Smooth muscle cell (in vitro differentiated cells): ENCODE results near the gene SEPTIN8. TPM values are rescaled to one million over a fixed set of nuclear protein-coding genes. Genes with fewer than 3 reads are reported as not detected.

Experiments
- DNase-seq: peaks from one replicate; lab custom pipeline; 2025; ENCODE audit not compliant: unreplicated experiment; lab: John Stamatoyannopoulos, UW
- H2AFZ ChIP-seq: fragments of 200-600 bp; sonication (generic); 2 replicates; pipeline ENCODE4 v1.6.0; 2016; ENCODE audit warnings: antibody characterized with exemption, low read depth, mild to moderate bottlenecking
- H3F3A ChIP-seq: fragments of 200-600 bp; sonication (generic); 2 replicates; pipeline ENCODE4 v1.6.0; 2017; ENCODE audit warnings: antibody characterized with exemption, low read depth
- H3K27ac ChIP-seq: fragments of 200-600 bp; sonication (generic); 2 replicates; pipeline ENCODE4 v1.5.1; 2016; ENCODE audit warnings: low read depth, mild to moderate bottlenecking
- H3K27me3 ChIP-seq: fragments of 200-600 bp; sonication (generic); 2 replicates; pipeline ENCODE4 v1.6.1; 2016; ENCODE audit warnings: low read depth, mild to moderate bottlenecking
- H3K36me3 ChIP-seq: fragments of 200-600 bp; sonication (generic); 2 replicates; pipeline ENCODE4 v1.5.1; 2016; ENCODE audit warnings: low read depth
- H3K4me1 ChIP-seq: fragments of 200-600 bp; sonication (generic); 2 replicates; pipeline ENCODE4 v1.5.1; 2016; ENCODE audit warnings: low read depth
- H3K4me2 ChIP-seq: fragments of 200-600 bp; sonication (generic); 2 replicates; pipeline ENCODE4 v1.6.0; 2016; ENCODE audit warnings: mild to moderate bottlenecking
- H3K4me3 ChIP-seq: fragments of 200-600 bp; sonication (generic); 2 replicates; pipeline ENCODE4 v1.5.1; 2016; ENCODE audit warnings: mild to moderate bottlenecking
- H3K79me2 ChIP-seq: fragments of 200-600 bp; sonication (generic); 2 replicates; pipeline ENCODE4 v1.6.0; 2016; ENCODE audit warnings: low read depth, mild to moderate bottlenecking
- H3K9ac ChIP-seq: fragments of 200-600 bp; sonication (generic); 2 replicates; pipeline ENCODE4 v1.6.0; 2016; ENCODE audit warnings: low read depth
- H3K9me3 ChIP-seq: fragments of 200-600 bp; sonication (generic); replicated peaks from 2 replicates; pipeline ENCODE4 v1.5.1; 2016; ENCODE audit warnings: low read depth
- H4K20me1 ChIP-seq: fragments of 200-600 bp; sonication (generic); 2 replicates; pipeline ENCODE4 v1.6.0; 2016; ENCODE audit warnings: low read depth
- WGBS: methylation state at CpG from one replicate; pipeline ENCODE4 v1.1.7; 2016; ENCODE audit warnings: low lambda C conversion rate; 5-methylcytosine and 5-hydroxymethylcytosine counted together
- polyA plus RNA-seq: library from polyadenylated mRNA; unstranded; fragments of >200 nt; fragmentation: Nextera tagmentation; extraction: Ambion mirVana; gene quantifications from 2 replicates; pipeline ENCODE4 v1.2.1, GENCODE V29; 2016
- total RNA-seq: library from RNA; depleted of rRNA; stranded (reverse); fragments of >200 nt; gene quantifications from 2 replicates; pipeline ENCODE4 v1.2.3, GENCODE V29; 2014
- TF ChIP-seq, protein P1 (sequence below): fragments of 200-600 bp; sonication (generic); IDR thresholded peaks from 2 replicates; pipeline ENCODE4 v1.5.1; 2017; ENCODE audit warnings: borderline replicate concordance, mild to moderate bottlenecking, antibody characterized with exemption; ENCODE audit not compliant: insufficient read depth, poor library complexity, severe bottlenecking

SEPTIN8 gene
- total and polyA plus RNA-seq, 2 experiments from 2014 or later, result 26.3 to 68.1 TPM

DNA sequence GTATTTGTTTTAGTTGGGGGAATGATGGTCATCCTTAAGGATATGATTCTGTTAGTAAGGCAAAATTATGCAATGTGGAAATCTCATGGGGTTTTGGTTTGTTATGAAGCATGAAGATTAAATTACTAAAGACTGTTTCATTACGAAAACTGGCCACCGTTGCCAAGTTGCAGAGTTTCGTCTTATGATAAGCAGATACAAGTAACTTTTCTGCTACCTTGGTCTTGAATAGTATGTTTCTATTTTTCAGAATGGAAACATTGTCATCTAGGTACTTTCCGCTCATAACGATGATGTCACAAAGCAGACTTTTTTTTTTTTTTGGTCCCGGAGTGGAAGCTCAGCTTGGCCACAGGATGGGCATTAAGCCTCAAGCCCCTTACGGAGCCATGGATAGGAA lies 25.6 kb downstream of the SEPTIN8 start:
- H3K4me2 ChIP-seq, result no peak overlapping the region
- H4K20me1 ChIP-seq, result peaks cover 6% of the 10 kb centered on the region
- H3K36me3 ChIP-seq, result no peaks in the 10 kb centered on the region
- H2AFZ ChIP-seq, result no peak overlapping the region
- no peak overlapping the region for H3K4me3 ChIP-seq
- H3K27ac ChIP-seq, result no peak overlapping the region
- H3K9ac ChIP-seq, result no peak overlapping the region
- H3K9me3 ChIP-seq, result no peaks in the 10 kb centered on the region
- 94% methylated on average over 7 of the region's 7 CpGs for WGBS
- no peak for DNase-seq
- peaks cover 16% of the 10 kb centered on the region for H3K4me1 ChIP-seq
- no peaks in the 10 kb centered on the region for H3K79me2 ChIP-seq
- no peaks in the 10 kb centered on the region for H3F3A ChIP-seq
- H3K27me3 ChIP-seq, result peaks cover 40% of the 10 kb centered on the region
- TF ChIP-seq, protein P1, sequence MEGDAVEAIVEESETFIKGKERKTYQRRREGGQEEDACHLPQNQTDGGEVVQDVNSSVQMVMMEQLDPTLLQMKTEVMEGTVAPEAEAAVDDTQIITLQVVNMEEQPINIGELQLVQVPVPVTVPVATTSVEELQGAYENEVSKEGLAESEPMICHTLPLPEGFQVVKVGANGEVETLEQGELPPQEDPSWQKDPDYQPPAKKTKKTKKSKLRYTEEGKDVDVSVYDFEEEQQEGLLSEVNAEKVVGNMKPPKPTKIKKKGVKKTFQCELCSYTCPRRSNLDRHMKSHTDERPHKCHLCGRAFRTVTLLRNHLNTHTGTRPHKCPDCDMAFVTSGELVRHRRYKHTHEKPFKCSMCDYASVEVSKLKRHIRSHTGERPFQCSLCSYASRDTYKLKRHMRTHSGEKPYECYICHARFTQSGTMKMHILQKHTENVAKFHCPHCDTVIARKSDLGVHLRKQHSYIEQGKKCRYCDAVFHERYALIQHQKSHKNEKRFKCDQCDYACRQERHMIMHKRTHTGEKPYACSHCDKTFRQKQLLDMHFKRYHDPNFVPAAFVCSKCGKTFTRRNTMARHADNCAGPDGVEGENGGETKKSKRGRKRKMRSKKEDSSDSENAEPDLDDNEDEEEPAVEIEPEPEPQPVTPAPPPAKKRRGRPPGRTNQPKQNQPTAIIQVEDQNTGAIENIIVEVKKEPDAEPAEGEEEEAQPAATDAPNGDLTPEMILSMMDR, result no peak

DNA sequence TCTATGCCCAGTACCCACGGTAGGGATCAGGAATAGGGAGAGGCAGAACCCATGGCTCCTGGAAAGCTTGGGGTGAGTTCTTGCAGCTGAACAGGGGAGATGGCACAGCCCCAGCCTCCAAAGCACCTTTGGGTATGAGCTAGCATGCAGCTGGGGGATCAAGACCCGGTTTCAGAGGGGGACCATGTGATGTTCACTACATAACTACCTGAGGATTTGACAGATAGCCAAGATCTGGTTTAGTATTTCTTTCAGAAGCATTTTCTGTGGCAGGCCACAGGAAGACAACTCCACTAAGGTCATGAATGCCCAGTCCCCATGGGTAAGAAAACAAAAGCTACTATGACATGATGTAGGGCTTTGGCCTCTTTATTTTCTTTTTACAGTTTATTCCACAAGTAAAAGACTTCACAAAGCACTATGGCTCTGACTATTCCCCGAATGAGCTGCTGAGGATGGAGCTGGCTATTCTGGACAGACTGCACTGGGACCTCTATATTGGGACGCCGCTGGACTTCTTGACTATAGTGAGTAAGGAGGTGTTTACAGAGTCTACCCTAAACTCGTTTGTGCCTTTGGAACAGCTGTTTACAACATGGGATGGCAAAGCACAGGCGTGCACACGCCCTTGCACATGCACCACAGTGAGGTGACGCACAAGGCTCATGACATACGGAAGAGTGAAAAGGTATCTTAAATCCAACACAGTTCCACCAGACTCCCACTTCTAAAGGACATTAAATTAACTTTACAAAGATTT lies 26.4 kb downstream of the SEPTIN8 start:
- H2AFZ ChIP-seq, result no peak overlapping the region
- H3K9ac ChIP-seq, result no peak overlapping the region
- WGBS, result 88% methylated on average over 10 of the region's 10 CpGs
- H3K4me2 ChIP-seq, result no peak overlapping the region
- H3K36me3 ChIP-seq, result no peaks in the 10 kb centered on the region
- H3K9me3 ChIP-seq, result no peaks in the 10 kb centered on the region
- peaks cover 14% of the 10 kb centered on the region for H3K4me1 ChIP-seq
- no peak overlapping the region for H3K4me3 ChIP-seq
- H3K79me2 ChIP-seq, result no peaks in the 10 kb centered on the region
- peaks cover 5% of the 10 kb centered on the region for H4K20me1 ChIP-seq
- H3K27me3 ChIP-seq, result peaks cover 48% of the 10 kb centered on the region
- no peaks in the 10 kb centered on the region for H3F3A ChIP-seq
- TF ChIP-seq, protein P1, result no peak
- DNase-seq, result no peak
- H3K27ac ChIP-seq, result no peak overlapping the region

DNA sequence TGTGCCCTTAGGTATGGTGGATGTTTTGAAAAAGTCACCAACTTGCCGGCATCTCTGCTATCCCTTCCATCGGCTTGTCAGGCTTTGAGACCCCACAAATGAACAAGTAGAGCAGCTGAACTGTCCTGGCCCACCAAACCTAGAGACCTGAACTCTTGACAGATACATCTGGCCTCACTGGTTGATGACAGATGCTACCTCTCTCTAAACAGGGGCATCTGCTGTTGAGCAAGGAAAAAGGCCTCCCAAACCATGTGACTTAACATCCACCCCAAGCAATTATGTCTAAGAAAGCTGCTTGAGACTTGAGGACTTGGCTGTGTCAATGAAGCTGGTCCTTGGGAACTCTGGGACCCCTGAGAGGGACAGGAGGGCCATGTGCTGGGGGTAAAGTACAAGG lies 27.5 kb downstream of the SEPTIN8 start:
- no peak overlapping the region for H2AFZ ChIP-seq
- TF ChIP-seq, protein P1, result no peak
- H3K27ac ChIP-seq, result no peak overlapping the region
- H3K79me2 ChIP-seq, result no peaks in the 10 kb centered on the region
- H3K36me3 ChIP-seq, result no peaks in the 10 kb centered on the region
- H3F3A ChIP-seq, result no peaks in the 10 kb centered on the region
- H3K4me2 ChIP-seq, result no peak overlapping the region
- DNase-seq, result no peak
- peaks cover 8% of the 10 kb centered on the region for H3K4me1 ChIP-seq
- H3K4me3 ChIP-seq, result no peak overlapping the region
- no peak overlapping the region for H3K9ac ChIP-seq
- no peaks in the 10 kb centered on the region for H4K20me1 ChIP-seq
- H3K9me3 ChIP-seq, result no peaks in the 10 kb centered on the region
- H3K27me3 ChIP-seq, result peaks cover 60% of the 10 kb centered on the region
- WGBS, result 100% methylated on average over 2 of the region's 2 CpGs

DNA sequence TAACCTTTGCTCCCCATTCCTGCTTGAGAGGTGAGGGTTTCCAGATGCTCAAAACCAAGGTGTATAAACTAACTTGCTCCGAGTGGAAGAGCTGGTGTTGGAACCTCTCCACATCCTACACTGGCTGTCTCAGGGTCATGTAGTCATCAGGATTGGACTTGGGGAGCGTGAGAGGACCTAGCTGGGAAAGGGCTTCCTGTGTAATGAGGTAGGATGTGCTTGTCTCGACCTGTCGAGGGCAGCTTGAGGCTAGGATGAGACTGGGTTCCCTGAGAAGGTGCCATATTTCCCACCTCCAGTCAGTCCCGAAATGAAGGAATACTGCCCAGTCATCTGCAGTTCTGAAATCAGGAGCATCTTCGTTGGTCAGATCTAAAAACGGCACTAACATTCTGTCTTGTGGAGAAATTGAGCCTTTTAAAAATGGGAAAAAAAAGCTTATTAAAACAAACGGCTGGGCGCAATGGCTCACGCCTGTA lies 28.5 kb downstream of the SEPTIN8 start:
- H3K79me2 ChIP-seq, result no peaks in the 10 kb centered on the region
- H3K36me3 ChIP-seq, result no peaks in the 10 kb centered on the region
- WGBS, result 88% methylated on average over 10 of the region's 10 CpGs
- H4K20me1 ChIP-seq, result no peaks in the 10 kb centered on the region
- H3K4me1 ChIP-seq, result peaks cover 8% of the 10 kb centered on the region
- no peak for DNase-seq
- H3K27me3 ChIP-seq, result peaks cover 63% of the 10 kb centered on the region
- H3K27ac ChIP-seq, result no peak overlapping the region
- no peak overlapping the region for H2AFZ ChIP-seq
- H3K9ac ChIP-seq, result no peak overlapping the region
- H3K4me2 ChIP-seq, result no peak overlapping the region
- no peak overlapping the region for H3K4me3 ChIP-seq
- H3K9me3 ChIP-seq, result no peaks in the 10 kb centered on the region
- TF ChIP-seq, protein P1, result no peak
- no peaks in the 10 kb centered on the region for H3F3A ChIP-seq
